B cell (primary cell): ENCODE data around the gene CCDC85B. TPM values are rescaled to one million over a fixed set of nuclear protein-coding genes. Genes with fewer than 3 reads are reported as not detected.

Experiments used
- ATAC-seq: fragments of 200-7000 bp; cut with Tn5 transposase; one replicate; pipeline ENCODE4 v1.10.0; 2021; ENCODE audit warnings: low read depth, mild to moderate bottlenecking, moderate number of reproducible peaks, moderate library complexity
- CTCF ChIA-PET: fragments of 350-600 bp; sonication (Branson Sonifier 250); formaldehyde crosslinking; loops from one replicate; lab custom pipeline; 2021; ENCODE audit warnings: antibody characterized with exemption, inconsistent platforms; lab: Charles Lee
- POLR2A ChIA-PET: fragments of 350-600 bp; sonication (Branson Sonifier 250); formaldehyde crosslinking; loops from one replicate; lab custom pipeline; 2021; ENCODE audit warnings: antibody characterized with exemption; lab: Charles Lee
- DNase-seq: peaks from one replicate; pipeline ENCODE4 v3.0.0; 2013
- H2AFZ ChIP-seq: 2 replicates; pipeline ENCODE4 v1.6.1; 2012; ENCODE audit warnings: mild to moderate bottlenecking, low read depth, low read length; ENCODE audit not compliant: insufficient read depth, poor library complexity, severe bottlenecking
- H3K27ac ChIP-seq, 2 donors: 1 replicate in 1 of 2; 2 replicates in 1 of 2; pipeline ENCODE4 v1.5.1; 2012 to 2013; ENCODE audit warnings: low read length in 2 of 2, mild to moderate bottlenecking in 2 of 2, moderate library complexity in 1 of 2
- H3K27me3 ChIP-seq, 4 experiments: fragments of 200-600 bp in 1 of 4; sonication (generic) in 1 of 4; replicated peaks in 1 of 4; 1 replicate in 2 of 4; 2 replicates in 2 of 4; pipeline versions ENCODE4 v1.6.1 to v1.7.0; 2013 to 2016; ENCODE audit warnings: low read length in 3 of 4, mild to moderate bottlenecking in 2 of 4, mixed read lengths in 1 of 4, moderate library complexity in 1 of 4; ENCODE audit not compliant: insufficient read depth in 4 of 4, control insufficient read depth in 3 of 4; ENCODE audit errors: control extremely low read depth in 1 of 4
- H3K36me3 ChIP-seq, 2 experiments: replicated peaks in 1 of 2; 1 replicate in 1 of 2; 2 replicates in 1 of 2; pipeline versions ENCODE4 v1.6.1 to v1.7.1; 2013; ENCODE audit warnings: low read length in 1 of 2; ENCODE audit not compliant: insufficient read depth in 2 of 2, control insufficient read depth in 1 of 2; ENCODE audit errors: control extremely low read depth in 1 of 2, extremely low read depth in 1 of 2
- H3K4me1 ChIP-seq, 2 donors: fragments of 200-600 bp in 1 of 2; sonication (generic) in 1 of 2; 1 replicate in 1 of 2; 2 replicates in 1 of 2; pipeline versions ENCODE4 v1.5.1 to v1.6.1; 2013 to 2017; ENCODE audit warnings: low read length in 2 of 2; ENCODE audit not compliant: control insufficient read depth in 2 of 2, insufficient read depth in 2 of 2
- H3K4me2 ChIP-seq: replicated peaks from 2 replicates; pipeline ENCODE3; 2012; ENCODE audit warnings: mild to moderate bottlenecking, low read depth, low read length; ENCODE audit not compliant: poor library complexity, severe bottlenecking
- H3K4me3 ChIP-seq, 5 experiments: fragments of 200-600 bp in 1 of 5; sonication (generic) in 1 of 5; 1 replicate in 3 of 5; 2 replicates in 2 of 5; pipeline versions ENCODE4 v1.5.1 to v1.7.0; 2011 to 2016; ENCODE audit warnings: low read length in 4 of 5, mild to moderate bottlenecking in 4 of 5, low read depth in 2 of 5, control low read depth in 1 of 5, moderate library complexity in 1 of 5; ENCODE audit not compliant: insufficient read depth in 1 of 5; ENCODE audit errors: control extremely low read depth in 1 of 5, extremely low read depth in 1 of 5
- H3K79me2 ChIP-seq: fragments of 200-600 bp; sonication (generic); one replicate; pipeline ENCODE4 v1.6.0; 2016; ENCODE audit warnings: low read length; ENCODE audit not compliant: control insufficient read depth, insufficient read depth
- H3K9ac ChIP-seq: fragments of 200-600 bp; sonication (generic); 2 replicates; pipeline ENCODE4 v1.6.1; 2017; ENCODE audit warnings: mild to moderate bottlenecking, low read length, moderate library complexity
- H3K9me3 ChIP-seq, 3 donors: one replicate each; pipeline versions ENCODE4 v1.6.1 to v1.7.1; 2013; ENCODE audit warnings: low read length in 2 of 3; ENCODE audit not compliant: control insufficient read depth in 2 of 3, insufficient read depth in 1 of 3; ENCODE audit errors: control extremely low read depth in 1 of 3
- H4K20me1 ChIP-seq: 2 replicates; pipeline ENCODE4 v1.6.0; 2012; ENCODE audit warnings: mild to moderate bottlenecking, low read length; ENCODE audit not compliant: insufficient read depth, control insufficient read depth, poor library complexity, severe bottlenecking
- H3K27ac Mint-ChIP-seq: one replicate; pipeline ENCODE4 v1.8.0; 2021; ENCODE audit warnings: mixed read lengths
- H3K27me3 Mint-ChIP-seq: one replicate; pipeline ENCODE4 v1.8.0; 2021; ENCODE audit warnings: mixed read lengths
- H3K4me1 Mint-ChIP-seq: one replicate; pipeline ENCODE4 v1.8.0; 2021; ENCODE audit warnings: mixed read lengths
- H3K4me3 Mint-ChIP-seq: one replicate; pipeline ENCODE4 v1.8.0; 2021; ENCODE audit warnings: mixed read lengths
- H3K9me3 Mint-ChIP-seq: one replicate; pipeline ENCODE4 v1.8.0; 2022; ENCODE audit warnings: mixed read lengths; ENCODE audit not compliant: insufficient read depth
- EZH2 ChIP-seq: IDR thresholded peaks from 2 replicates; pipeline ENCODE4 v1.6.1; 2012; ENCODE audit warnings: borderline replicate concordance, low read depth, mild to moderate bottlenecking, moderate library complexity, low read length; ENCODE audit not compliant: insufficient read depth, poor library complexity, severe bottlenecking
- WGBS: methylation state at CpG from one replicate; pipeline ENCODE4 v1.1.5; 2013; ENCODE audit warnings: missing lambda C conversion rate; ENCODE audit not compliant: insufficient coverage; 5-methylcytosine and 5-hydroxymethylcytosine counted together
- intact Hi-C: fragments of 100-400 bp; cut with micrococcal nuclease; formaldehyde crosslinking; loops from one replicate; pipeline ENCODE4 v1.10.0; 2022
- polyA plus RNA-seq: library from polyadenylated mRNA; depleted of rRNA; stranded (reverse); fragments of >200 nt; gene quantifications from 2 replicates; pipeline ENCODE4 v1.2.3, GENCODE V29; 2012
- total RNA-seq, 2 donors: library from RNA; stranded (reverse); fragments of 120-200 nt in 1 of 2; gene quantifications; 1 replicate in 1 of 2; 2 replicates in 1 of 2; pipeline versions ENCODE4 v1.2.3 to v1.2.4, GENCODE V29; 2013 to 2022
- TF ChIP-seq, protein P1 (sequence below): fragments of 200-600 bp; IDR thresholded peaks from one replicate; pipeline ENCODE4 v1.8.0; 2022; ENCODE audit warnings: antibody characterized with exemption, mild to moderate bottlenecking

Gene CCDC85B
- total and polyA plus RNA-seq, 2 donors (not counting 1 experiment from before 2014, with no cell fraction given), result 18.2 to 39.5 TPM

DNA sequence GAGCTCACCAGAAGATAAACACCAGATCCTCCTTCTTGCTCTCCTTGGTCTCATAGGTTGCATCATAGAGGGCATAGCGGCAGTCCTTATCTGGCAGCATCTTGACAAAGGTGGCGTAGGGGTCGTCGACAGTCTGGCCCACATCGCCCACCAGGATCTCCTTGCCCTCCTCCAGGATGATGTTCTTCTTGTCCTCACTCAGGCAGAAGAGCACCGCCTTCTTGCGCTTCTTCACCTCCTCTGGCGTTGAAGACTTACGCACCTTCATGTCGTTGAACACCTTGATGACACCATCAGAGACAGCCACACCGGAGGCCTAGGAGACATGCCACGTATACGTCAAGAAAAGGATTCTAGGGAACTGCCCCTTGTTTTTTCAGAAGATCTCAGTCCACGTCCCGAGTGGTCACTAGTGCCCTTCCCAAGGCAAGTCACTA is 34.5 kb upstream of the CCDC85B start:
- Mint-ChIP-seq H3K27ac (peak overlapping the region; percentile 95), H3K4me1 (peaks cover 49% of the 10 kb centered on the region), H3K4me3 (peak overlapping the region; percentile 94), H3K27me3 (no peaks in the 10 kb centered on the region), H3K9me3 (no peaks in the 10 kb centered on the region)
- no peak for TF ChIP-seq EZH2
- no peak overlapping the region for H2AFZ ChIP-seq
- H3K9ac ChIP-seq, result peak overlapping the region; percentile 79
- POLR2A ChIA-PET, result interaction anchor here (0.5 kb wide), 2 partner anchors 11 to 13 kb away, joined by 4 to 9 read pairs; no protein-coding TSS in a partner anchor
- no peaks in the 10 kb centered on the region for H3K27me3 ChIP-seq
- H3K27ac ChIP-seq, result peak overlapping the region in 1 of 2 donors; percentile 77
- peak overlapping the region; percentile 94 for H3K4me2 ChIP-seq
- peaks cover 68% of the 10 kb centered on the region for H4K20me1 ChIP-seq
- H3K9me3 ChIP-seq, result peaks cover 0 to 10% (median 0%) of the 10 kb centered on the region in 3 donors
- H3K4me1 ChIP-seq, result peaks cover 19 to 43% of the 10 kb centered on the region in 2 donors
- H3K36me3 ChIP-seq, result peaks cover 0 to 56% of the 10 kb centered on the region in 2 experiments
- peak overlapping the region in 3 of 5 experiments; percentile 95 to 98 (median 96) for H3K4me3 ChIP-seq
- H3K79me2 ChIP-seq, result peaks cover 46% of the 10 kb centered on the region
- 95% methylated on average over 15 of the region's 15 CpGs for WGBS
- ATAC-seq (no peak), DNase-seq (peak; percentile 27)
- CTCF ChIA-PET, result interaction anchor here (1.0 to 8.6 kb wide), 2 partner anchors 32 to 76 kb away, joined by 3 to 244 read pairs; partner anchors contain the start of genes CCDC85B and FIBP
- intact Hi-C loops, result loop anchor here (5.0 kb wide), 1 partner anchor 411 kb away; the partner anchor contains the start of gene RAB1B

DNA sequence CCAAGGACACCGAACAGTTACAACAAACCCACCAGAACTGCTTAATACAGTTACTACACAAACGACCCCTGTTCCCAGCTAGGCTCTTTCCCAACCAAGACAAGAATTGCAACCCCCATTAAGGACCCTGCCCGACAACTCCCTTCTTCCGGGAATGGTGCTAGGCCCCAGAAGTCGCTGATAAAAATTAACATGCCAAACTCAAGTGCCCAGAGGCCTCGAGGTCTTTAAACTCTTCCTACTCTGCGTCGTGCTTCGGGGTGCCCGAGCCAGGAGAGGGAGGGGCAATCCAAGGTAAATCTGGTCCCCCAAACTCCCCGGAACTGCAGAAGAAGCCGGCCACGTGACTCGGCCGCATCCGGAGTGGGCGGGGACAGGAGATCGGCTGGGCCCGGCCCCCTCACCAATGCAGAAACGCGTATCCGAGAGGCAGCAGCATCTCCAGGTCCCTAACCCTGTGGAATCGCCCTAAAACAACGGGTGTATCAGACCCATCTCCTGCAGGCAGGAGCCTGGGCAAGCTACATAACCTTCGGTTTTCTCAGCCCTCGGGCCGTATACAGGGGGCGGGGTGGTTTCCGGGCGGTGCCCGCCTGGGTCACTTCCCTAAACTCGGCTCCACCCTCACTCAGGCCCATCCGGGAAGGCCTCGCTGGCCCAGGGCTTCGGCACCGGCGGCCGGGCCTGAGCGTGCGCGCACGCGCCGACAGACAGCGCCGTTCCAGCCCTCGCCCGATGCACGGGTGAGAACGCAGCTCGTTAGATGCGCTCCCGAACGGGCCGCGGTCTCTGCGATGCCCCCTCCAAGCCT is 33.6 kb upstream of the CCDC85B start:
- H3K4me1 ChIP-seq, result peaks cover 27 to 52% of the 10 kb centered on the region in 2 donors
- intact Hi-C loops, result loop anchor here (5.0 kb wide), 1 partner anchor 410 kb away; the partner anchor contains the start of gene RAB1B
- peaks cover 56% of the 10 kb centered on the region for H3K79me2 ChIP-seq
- H3K9ac ChIP-seq, result peak overlapping the region; percentile 79
- ATAC-seq (peak; percentile 34), DNase-seq (peak; percentile 91)
- no peaks in the 10 kb centered on the region for H3K9me3 Mint-ChIP-seq
- peaks cover 0 to 53% of the 10 kb centered on the region in 2 experiments for H3K36me3 ChIP-seq
- POLR2A ChIA-PET, result interaction anchor here (0.5 to 4.8 kb wide), 8 partner anchors 8 to 242 kb away, joined by 3 to 65 read pairs (median 4); partner anchors contain the start of genes CCDC85B, FIBP, PCNX3 and SNX32
- peak overlapping the region; percentile 94 for H3K4me3 Mint-ChIP-seq
- peaks cover 55% of the 10 kb centered on the region for H3K4me1 Mint-ChIP-seq
- H4K20me1 ChIP-seq, result peaks cover 63% of the 10 kb centered on the region
- CTCF ChIA-PET, result interaction anchor here (1.0 to 8.6 kb wide), 3 partner anchors 31 to 77 kb away, joined by 3 to 244 read pairs (median 4); partner anchors contain the start of genes CCDC85B and FIBP
- 2% methylated on average over 57 of the region's 57 CpGs for WGBS
- peak overlapping the region; percentile 71 to 77 for H3K27ac ChIP-seq
- H3K9me3 ChIP-seq, result peaks cover 0 to under 1% (median 0%) of the 10 kb centered on the region in 3 donors
- TF ChIP-seq EZH2, result no peak
- TF ChIP-seq, protein P1, sequence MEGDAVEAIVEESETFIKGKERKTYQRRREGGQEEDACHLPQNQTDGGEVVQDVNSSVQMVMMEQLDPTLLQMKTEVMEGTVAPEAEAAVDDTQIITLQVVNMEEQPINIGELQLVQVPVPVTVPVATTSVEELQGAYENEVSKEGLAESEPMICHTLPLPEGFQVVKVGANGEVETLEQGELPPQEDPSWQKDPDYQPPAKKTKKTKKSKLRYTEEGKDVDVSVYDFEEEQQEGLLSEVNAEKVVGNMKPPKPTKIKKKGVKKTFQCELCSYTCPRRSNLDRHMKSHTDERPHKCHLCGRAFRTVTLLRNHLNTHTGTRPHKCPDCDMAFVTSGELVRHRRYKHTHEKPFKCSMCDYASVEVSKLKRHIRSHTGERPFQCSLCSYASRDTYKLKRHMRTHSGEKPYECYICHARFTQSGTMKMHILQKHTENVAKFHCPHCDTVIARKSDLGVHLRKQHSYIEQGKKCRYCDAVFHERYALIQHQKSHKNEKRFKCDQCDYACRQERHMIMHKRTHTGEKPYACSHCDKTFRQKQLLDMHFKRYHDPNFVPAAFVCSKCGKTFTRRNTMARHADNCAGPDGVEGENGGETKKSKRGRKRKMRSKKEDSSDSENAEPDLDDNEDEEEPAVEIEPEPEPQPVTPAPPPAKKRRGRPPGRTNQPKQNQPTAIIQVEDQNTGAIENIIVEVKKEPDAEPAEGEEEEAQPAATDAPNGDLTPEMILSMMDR, result no peak
- H3K27ac Mint-ChIP-seq, result peak overlapping the region; percentile 95
- peak overlapping the region; percentile 61 for H2AFZ ChIP-seq
- H3K4me3 ChIP-seq, result peak overlapping the region; percentile 83 to 98 (median 95)
- no peaks in the 10 kb centered on the region for H3K27me3 Mint-ChIP-seq
- peak overlapping the region; percentile 94 for H3K4me2 ChIP-seq
- no peaks in the 10 kb centered on the region for H3K27me3 ChIP-seq
